GM18951 (cell line): ENCODE results near the gene CNGA3.
"Not testable (repeated sequence)": the region's sequence is repeated elsewhere in the genome, so short reads cannot be mapped to it uniquely, and the experiment has no call there.

Source experiments
- POLR2A ChIP-seq: IDR thresholded peaks from 4 replicates; pipeline ENCODE4 v1.6.1; 2011; ENCODE audit warnings: mild to moderate bottlenecking; ENCODE audit not compliant: insufficient read length, insufficient read depth; ENCODE audit errors: extremely low read depth
- in situ Hi-C: fragments of 300-500 bp; cut with MboI; formaldehyde crosslinking; loops from one replicate; pipeline ENCODE4 v1.12.0; 2022; ENCODE audit warnings: low sequenced_read_pairs, mixed read lengths, inconsistent platforms; ENCODE audit not compliant: unreplicated experiment

The CNGA3 gene

DNA sequence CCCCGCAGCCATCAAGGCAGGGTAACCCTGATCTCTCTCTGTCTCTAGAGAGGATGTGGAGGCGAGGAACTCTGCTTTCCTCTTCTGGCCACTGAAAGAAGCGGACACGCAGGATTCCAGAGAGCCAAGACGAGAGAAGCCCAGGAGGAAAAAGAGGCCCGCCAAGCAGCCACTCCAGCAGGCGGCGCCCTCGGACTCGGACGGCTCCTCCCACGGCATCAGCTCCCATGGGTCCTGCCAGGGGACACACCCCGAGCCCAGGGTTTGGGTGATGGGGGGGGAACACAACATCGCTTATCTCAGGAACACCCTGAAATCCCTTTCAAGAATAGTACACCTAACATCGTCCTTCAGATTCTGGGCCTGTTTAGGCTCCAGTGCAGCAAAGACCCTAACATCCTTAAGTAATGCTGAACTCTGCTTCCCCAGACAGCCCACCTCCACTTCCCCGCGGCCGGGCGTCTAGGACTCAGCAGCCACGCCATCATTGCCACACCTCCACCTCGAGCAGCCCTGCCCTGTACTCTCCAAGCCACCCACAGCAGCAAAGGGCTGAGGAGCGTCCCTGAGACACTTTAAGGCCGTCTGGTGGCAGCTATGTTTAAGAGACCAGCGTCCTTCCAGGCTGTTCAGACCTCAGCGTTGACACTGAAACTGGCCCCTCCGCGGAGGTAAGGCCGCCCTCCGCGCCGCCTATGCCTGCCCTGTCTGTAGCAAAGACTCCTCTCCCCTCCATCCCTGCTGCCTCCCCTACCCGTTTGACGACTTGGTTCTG, 34.3 kb upstream of the CNGA3 start:
- TF ChIP-seq POLR2A, result no peak
- in situ Hi-C loops, result no loop called here

DNA sequence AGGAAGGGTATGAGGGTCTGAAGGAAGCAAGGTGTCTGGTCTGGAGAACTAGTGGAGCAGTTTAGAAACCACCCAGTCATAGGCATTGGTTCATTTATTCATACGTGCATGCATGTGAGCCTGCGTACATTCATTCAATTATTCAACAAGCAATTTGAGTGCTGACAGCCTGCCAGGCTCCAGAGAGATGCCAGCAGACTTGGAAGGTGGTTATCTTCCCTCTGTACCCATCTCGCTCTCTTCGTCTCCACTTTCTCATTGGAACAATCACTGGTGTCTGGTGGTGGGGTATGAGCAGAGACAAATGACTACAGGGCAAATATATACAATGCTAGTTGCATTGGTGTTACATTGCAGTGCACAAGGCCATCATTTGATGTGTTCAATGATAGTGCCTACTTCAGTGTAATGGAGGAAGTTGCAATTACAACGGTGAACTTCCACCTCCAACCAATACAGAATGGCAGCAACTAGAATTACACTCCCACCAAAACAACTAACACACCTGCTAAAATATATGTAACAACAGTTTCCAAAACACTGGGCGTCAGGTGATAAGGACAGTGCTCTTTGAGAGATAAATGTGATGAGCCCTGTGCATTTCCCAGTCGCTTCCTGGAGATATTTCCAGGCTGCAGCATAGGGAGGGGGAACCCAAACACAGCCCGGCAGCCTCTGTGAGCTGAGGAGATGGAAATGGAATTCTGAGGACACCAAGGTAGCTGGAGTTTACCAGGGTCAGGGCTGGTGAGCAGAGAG, 32.6 kb upstream of the CNGA3 start:
- in situ Hi-C loops, result no loop called here
- TF ChIP-seq POLR2A, result no peak

DNA sequence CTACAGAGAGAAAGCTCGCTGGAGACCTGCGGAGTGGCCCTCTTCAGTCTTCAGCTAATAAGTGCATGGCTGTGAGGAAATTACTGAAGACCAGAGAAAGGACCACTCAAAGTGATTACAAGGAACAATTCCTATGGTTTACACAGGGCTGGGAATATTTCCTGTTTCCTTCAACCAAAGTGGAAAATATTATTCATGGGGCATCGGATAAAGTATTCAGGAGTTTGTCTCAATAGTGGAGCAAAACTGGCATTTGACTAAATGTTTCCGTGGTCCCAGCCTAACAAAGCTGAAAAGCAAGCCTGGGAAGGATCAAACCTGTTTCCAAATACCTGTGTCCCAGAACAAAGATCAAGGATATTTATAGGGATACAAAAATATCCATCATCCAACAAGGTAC, 32.0 kb upstream of the CNGA3 start:
- no peak for TF ChIP-seq POLR2A
- in situ Hi-C loops, result no loop called here

- no peak for TF ChIP-seq POLR2A
- in situ Hi-C loops, result no loop called here
Observed at GRCh38 chr2:98315957-98316356, 30.3 kb upstream of the CNGA3 start.

GRCh38 chr2:98317214-98317613, 29.0 kb upstream of the CNGA3 start:
- in situ Hi-C loops, result no loop called here
- no peak for TF ChIP-seq POLR2A

DNA sequence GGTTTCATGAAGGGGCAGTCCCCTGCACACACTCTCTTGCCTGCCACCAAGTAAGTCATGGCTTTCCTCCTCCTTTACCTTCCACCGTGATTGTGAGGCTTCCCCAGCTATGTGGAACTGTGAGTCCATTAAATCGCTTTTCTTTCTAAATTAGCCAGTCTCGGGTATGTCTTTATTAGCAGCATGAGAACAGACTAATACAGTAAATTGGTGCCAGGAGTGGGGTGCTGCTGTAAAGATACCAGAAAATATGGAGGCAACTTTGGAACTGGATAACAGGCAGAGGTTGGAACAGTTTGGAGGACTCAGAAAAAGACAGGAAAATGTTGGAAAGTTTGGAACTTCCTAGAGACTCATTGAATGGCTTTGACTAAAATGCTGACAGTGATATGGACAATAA, 26.1 kb upstream of the CNGA3 start:
- in situ Hi-C loops, result not testable (repeated sequence)

GRCh38 chr2:98324181-98324580, 22.1 kb upstream of the CNGA3 start:
- no peak for TF ChIP-seq POLR2A
- in situ Hi-C loops, result no loop called here

- in situ Hi-C loops, result no loop called here
- TF ChIP-seq POLR2A, result no peak
Observed at GRCh38 chr2:98327776-98328175, 18.5 kb upstream of the CNGA3 start.

- in situ Hi-C loops, result no loop called here
- no peak for TF ChIP-seq POLR2A
Observed at GRCh38 chr2:98329549-98329948, 16.7 kb upstream of the CNGA3 start.

DNA sequence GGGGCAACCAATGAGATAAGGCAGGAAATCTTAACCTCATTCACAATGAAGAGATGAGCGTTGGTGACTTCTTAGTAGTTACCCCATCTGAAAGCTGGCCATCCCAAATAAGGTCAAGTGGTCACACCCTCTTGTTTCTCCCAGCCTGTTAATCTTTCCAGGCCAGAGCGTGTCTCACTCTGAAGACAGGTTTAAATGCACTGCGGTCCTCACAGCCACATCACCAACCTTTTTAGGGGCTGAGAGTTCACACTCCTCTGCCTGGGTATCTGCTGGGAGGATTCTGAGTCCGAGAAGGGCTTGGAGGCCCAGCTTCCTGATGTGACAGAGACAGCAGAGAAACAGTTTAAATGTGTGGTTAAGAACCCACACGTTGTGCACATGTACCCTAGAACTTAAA, 13.3 kb upstream of the CNGA3 start:
- no peak for TF ChIP-seq POLR2A
- in situ Hi-C loops, result no loop called here

DNA sequence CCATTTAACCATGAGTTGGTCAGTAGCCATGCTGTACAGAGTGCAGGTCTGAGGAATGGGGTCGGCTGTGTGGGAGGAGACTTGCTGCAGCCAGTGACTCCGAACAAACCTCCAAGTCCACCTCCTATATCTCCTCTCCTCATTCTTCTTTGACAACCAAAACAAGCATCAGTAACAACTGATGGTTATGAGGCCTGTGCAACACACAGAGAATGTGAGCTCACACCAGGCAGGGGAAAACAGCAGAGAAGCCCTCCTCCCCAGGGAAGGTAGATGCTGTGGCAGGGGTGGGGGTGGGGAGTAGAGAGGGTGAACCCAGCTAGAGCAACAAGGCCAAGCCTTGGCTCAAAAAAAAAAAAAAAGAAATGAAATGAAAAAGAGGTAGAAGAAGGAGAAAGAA, 12.3 kb upstream of the CNGA3 start:
- no peak for TF ChIP-seq POLR2A

DNA sequence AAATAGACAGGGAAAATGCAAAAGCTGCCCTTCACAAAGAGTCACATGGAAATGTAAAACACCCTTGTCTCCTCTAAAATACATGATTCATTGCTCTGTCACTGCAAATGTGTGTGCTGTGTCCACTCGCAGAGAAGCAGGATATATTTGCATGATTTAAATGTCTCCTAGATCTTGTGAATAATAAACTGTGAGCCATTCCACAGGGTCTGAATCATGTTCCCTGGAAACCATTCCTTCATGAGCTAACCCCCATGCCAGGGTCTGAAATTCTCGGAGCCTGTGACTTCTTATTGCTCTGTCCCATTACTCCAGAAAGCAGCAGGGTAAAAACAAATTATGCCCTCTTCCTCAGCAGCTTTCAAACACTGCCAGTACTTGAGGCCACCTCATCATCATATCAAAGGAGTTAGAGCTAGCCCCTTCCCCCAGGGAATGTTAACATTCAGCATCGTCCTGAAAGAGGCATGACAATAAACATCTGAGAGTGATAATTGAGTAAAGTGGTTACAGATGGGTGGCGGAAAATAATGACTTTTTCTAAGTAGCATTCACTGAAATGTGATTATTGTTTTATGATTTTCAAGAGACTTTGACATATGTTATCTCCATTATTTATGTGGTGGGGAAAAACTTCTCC, 11.7 kb upstream of the CNGA3 start:
- in situ Hi-C loops, result no loop called here

More for the DNA sequence above, 12.3 kb upstream of the CNGA3 start:
- in situ Hi-C loops, result no loop called here

GRCh38 chr2:98335271-98335670, 11.0 kb upstream of the CNGA3 start:
- TF ChIP-seq POLR2A, result no peak
- in situ Hi-C loops, result no loop called here

More for the DNA sequence above, 11.7 kb upstream of the CNGA3 start:
- TF ChIP-seq POLR2A, result no peak

DNA sequence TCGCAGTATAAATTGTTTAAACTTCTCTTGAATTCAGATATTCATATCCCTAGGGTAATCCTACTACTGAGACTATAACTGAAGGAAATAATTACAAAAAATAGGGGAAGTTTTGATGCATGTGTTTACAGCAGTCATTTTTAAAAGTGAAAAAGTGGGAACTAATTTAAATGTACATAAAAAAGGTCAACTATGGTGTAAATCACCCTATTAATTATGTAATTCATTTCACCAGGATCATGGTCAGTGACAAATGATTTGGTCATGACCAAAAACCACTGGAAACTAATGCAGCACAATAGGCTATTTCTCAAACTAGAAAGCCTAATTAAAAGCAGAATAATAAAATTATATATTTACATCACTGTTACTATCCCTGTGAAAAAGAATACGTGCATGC, 5.0 kb upstream of the CNGA3 start:
- in situ Hi-C loops, result no loop called here
- TF ChIP-seq POLR2A, result no peak
